OCI-LY7 (cell line): ENCODE measurements around the gene MCTP2.

Experiments
- EZH2phosphoT487 ChIP-seq: fragments of 200-600 bp; sonication (generic); IDR thresholded peaks from 2 replicates; pipeline ENCODE4 v1.6.1; 2018; ENCODE audit warnings: low read depth, borderline replicate concordance, mild to moderate bottlenecking, mixed run types, antibody characterized with exemption, low read length, moderate library complexity, mixed read lengths
- TF ChIP-seq, protein P1 (sequence below): fragments of 200-600 bp; sonication (generic); conservative IDR thresholded peaks from 2 replicates; pipeline ENCODE4 v1.5.1; 2014; ENCODE audit warnings: mild to moderate bottlenecking, antibody characterized with exemption, low read length, moderate library complexity, mixed read lengths

DNA sequence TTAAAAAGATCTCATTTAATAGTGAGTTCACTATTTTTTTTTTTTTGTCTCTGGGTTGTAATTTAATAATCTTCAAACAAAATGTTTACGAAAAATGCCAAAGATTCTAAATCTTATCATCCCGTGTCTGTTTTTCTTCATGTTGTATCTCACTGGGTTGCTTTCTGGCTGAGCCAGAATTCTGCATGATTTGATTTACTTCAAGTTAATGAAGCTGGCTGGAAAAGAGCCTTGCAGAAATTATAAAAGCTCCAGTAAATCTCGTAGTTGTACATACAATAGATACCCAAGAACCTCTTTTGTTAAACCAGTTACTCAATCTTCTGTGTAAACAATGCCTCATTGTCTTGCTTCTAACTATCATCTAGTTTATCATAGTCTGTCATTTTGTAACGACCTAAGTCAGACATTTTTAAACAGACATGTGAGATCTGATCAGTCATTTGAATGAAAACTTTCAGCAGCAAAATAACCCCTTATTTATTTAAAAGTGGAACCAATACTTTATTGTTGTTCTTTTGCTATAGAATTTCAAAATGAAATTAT lies 249.0 kb downstream of the MCTP2 start:
- TF ChIP-seq, protein P1, sequence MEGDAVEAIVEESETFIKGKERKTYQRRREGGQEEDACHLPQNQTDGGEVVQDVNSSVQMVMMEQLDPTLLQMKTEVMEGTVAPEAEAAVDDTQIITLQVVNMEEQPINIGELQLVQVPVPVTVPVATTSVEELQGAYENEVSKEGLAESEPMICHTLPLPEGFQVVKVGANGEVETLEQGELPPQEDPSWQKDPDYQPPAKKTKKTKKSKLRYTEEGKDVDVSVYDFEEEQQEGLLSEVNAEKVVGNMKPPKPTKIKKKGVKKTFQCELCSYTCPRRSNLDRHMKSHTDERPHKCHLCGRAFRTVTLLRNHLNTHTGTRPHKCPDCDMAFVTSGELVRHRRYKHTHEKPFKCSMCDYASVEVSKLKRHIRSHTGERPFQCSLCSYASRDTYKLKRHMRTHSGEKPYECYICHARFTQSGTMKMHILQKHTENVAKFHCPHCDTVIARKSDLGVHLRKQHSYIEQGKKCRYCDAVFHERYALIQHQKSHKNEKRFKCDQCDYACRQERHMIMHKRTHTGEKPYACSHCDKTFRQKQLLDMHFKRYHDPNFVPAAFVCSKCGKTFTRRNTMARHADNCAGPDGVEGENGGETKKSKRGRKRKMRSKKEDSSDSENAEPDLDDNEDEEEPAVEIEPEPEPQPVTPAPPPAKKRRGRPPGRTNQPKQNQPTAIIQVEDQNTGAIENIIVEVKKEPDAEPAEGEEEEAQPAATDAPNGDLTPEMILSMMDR, result no peak
- TF ChIP-seq EZH2phosphoT487, result no peak
